Measurements from ENCODE around the gene SCGB1C1.
A peak's percentile ranks its signal among the peaks of the same experiment; 100 is the strongest.

Gene SCGB1C1

DNA sequence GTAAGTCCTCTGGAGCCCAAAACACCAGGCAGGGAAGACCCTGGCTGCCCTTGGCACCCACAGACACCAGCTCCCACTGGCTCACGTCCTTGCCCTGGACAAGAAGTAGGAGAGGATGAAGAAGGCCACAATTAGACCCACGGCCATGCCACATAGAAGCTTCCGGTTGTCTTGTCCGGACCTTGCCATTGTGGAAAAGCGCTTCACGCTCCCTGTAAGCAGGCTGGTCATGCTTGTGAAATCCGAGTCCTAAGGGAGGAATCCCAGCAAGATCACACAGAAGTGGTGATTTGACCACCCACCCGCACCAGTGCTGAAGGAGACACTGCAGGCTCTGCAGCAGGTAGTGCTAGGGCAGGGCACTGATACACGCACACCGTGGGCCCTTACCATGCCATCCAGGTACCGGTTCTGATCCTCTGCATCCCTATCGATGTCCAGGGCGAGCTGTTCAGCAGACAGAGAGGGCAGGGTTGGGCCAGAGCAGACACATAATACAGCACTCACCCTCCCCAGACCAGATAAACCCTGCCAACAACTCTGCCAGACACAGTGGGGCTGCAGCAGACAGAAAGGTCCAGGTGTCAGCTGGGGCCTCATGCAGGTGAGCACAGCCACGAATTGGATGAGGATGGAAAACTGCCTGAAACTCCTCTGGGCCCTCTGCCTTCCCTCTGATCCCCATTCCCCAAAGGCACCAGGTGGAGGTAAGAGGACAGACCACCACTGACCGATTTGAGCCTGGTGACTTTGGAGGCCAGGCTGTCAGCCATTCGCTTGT lies 12.5 kb downstream of the SCGB1C1 start:
- no peak for DNase-seq

DNA sequence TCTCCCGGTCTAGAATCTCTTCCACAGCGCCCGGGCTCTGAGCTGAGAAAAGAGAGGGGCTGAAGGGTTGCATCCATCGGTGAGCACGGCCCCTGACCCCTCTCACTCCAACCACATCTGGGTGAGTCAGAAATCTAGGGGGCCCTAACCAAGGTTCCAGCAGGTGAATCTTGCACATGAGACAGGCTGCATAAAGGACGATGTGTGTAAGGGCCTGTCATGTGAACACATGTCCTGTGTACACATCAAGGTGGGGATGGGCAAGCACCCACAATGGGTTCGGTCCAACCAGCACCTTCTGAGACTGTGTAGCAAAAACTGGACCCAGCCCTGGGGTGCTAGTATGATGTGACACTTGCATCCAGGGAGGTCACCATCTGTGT lies 13.1 kb downstream of the SCGB1C1 start:
- no peak for DNase-seq

- no peak for DNase-seq
Measured at GRCh38 chr11:206526-207207, 13.8 kb downstream of the SCGB1C1 start.

- DNase-seq: peak; percentile 96
Measured at GRCh38 chr11:207208-207862, 14.5 kb downstream of the SCGB1C1 start, which contains the start of the genes BET1L and RIC8A. BET1L (minus strand) TSS chr11:207399; CDS start chr11:207321, 78 bp downstream. RIC8A (plus strand) TSS chr11:207708; CDS start chr11:208855, 1,147 bp downstream.

DNA sequence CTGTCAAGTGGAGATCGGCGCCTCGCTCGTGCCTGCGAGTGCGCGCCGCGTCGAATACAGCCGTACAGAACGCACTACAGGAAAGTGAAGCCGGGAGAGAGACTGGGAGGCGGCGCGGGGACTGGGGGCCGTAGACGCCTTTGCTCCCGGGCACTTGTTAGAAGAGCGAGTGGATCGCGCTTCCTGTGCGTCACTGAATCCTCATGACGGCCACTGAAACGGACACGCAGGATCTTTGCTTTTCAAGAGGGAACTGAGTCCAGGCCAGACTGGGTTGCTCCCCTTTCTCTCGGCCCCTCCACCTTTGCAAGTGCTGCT lies 14.9 kb downstream of the SCGB1C1 start:
- DNase-seq: peak; percentile 67

DNA sequence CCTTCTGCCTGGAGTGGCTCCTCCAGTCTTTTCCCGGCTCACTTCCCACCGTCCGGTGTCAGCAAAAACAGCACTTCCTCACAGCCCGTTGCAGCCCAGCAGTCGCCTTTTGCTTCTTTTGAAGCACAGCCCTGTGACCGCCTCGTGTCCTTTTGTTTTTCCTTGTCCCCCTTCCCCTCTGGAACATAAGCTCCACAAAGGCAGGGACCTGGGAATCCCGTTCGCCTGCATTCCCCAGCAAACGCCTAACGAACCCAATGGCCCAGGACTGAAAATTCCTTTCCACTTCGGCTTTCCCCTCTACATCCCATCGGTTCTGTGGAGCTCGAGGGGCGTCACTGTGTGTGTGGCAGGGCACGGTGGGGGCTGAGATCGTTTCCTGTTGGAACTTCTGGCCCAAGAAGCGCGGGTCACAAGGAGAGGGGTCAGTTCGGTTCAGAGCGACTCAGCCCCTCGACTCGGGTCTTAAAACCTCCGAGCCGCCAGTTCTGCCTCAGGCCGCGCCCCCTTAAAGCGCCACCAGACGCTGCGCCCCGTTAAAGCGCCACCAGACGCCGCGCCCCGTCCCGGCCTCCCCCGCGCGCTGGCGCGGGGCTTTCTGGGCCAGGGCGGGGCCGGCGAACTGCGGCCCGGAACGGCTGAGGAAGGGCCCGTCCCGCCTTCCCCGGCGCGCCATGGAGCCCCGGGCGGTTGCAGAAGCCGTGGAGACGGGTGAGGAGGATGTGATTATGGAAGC lies 15.5 kb downstream of the SCGB1C1 start:
- DNase-seq: peak; percentile 63

DNA sequence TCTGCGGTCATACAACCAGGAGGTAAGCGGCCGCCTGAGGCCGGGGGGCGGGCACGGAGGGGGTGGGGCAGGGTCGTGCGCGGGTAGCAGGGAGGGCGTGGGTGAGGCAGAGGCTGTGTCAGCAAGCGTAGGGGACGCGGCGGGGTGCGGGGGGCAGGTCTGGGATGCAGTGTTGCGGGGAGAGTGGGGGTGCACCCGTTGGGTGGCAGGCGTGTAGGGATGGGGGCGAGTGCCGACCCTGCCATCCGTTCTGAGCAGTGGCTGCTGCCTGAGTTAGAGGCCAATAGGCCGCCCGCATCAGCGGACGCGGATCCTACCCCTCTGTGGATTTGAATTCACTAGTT lies 16.0 kb downstream of the SCGB1C1 start:
- no peak for DNase-seq

DNA sequence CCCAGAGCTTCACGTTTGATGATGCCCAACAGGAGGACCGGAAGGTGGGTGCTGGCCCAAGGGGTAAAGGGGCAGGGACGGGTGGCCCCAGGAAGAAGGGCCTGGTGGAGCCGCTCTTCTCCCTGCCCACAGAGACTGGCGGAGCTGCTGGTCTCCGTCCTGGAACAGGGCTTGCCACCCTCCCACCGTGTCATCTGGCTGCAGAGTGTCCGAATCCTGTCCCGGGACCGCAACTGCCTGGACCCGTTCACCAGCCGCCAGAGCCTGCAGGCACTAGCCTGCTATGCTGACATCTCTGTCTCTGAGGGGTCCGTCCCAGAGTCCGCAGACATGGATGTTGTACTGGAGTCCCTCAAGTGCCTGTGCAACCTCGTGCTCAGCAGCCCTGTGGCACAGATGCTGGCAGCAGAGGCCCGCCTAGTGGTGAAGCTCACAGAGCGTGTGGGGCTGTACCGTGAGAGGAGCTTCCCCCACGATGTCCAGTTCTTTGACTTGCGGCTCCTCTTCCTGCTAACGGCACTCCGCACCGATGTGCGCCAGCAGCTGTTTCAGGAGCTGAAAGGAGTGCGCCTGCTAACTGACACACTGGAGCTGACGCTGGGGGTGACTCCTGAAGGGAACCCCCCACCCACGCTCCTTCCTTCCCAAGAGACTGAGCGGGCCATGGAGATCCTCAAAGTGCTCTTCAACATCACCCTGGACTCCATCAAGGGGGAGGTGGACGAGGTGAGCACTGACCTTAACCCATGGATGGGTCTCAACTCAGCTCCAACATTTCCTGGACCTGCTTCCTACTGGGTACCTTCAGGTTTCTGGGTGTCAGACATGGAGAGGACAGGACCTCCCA lies 16.6 kb downstream of the SCGB1C1 start:
- DNase-seq: no peak

DNA sequence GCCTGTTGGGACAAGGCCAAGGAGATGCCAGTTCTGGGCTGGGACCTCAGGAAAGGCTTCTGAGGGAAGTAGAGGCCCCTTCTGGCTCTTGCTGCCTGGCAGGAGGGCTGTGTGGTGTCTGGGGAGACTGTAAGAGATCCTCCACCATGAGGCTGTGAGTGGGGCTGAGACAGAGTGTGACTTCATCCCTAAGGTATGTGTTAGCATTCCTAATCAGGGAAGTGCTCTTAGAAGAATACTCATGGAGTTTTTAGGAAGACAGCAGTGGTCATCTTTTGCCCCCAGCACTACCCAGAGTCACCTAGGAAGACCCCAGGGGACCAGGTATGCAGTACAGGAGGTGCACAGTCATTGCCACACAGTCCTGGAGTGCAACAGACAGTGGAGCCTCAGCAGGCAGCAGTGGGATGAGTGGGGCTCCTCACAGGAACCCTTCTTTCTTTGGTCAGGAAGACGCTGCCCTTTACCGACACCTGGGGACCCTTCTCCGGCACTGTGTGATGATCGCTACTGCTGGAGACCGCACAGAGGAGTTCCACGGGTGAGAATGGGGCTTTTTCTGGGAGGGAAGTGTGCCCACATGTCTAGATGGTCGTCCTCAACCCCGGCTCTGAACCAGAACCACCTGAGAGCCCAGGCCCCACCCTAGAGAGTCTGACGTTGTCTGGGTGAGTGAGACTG lies 17.4 kb downstream of the SCGB1C1 start:
- DNase-seq: no peak

- DNase-seq: no peak
Measured at GRCh38 chr11:210803-211180, 17.9 kb downstream of the SCGB1C1 start.

- DNase-seq: no peak
Measured at GRCh38 chr11:211295-211694, 18.4 kb downstream of the SCGB1C1 start.

DNA sequence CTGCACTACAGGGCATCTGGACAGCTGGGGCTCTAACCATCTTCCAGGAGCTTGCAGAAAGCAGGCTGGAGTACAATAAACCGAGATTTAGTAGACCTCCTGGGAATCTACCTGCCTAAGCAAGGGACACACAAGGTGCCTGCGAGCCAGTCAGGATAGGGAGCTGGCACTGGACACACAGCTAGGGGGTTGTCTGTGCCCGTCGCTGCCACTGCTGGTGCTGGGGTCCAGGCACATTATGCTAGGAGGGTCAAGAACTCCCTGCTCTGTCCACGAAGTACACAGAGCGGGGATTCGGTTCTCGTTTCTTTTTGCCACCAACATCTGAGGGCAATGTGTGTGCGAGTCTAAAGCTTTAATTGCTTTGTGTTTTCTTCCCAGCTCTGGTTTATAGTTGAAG lies 18.9 kb downstream of the SCGB1C1 start:
- DNase-seq: no peak

DNA sequence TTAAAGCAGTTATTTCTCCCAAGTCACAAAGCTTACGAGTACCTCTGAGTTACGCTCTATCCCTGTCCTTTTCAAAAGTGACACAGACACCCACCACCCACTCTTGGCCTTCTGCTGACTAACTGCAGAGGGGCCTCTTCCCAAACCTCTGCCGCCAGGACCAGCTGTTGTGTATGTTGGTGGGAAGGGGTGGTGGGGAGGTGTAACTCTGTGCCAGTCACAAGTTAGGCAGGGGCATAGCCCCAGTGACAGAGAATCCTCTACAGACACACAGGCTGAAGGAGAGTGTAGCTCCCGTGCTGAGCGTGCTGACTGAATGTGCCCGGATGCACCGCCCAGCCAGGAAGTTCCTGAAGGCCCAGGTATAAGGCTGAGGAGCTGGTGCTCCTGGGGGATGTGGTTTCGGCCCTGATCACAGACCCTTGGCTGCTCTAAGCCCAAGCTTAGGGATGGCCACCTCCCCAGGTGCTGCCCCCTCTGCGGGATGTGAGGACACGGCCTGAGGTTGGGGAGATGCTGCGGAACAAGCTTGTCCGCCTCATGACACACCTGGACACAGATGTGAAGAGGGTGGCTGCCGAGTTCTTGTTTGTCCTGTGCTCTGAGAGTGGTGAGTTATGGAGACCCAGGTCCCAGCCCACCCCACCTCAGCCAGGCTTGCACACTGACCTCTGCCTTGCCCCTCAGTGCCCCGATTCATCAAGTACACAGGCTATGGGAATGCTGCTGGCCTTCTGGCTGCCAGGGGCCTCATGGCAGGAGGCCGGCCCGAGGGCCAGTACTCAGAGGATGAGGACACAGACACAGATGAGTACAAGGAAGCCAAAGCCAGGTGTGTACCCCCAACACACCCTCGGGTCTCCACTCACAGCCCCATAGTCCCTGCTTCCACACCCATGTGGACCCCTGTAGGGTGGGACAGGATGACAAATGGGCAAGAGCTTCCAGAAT lies 19.5 kb downstream of the SCGB1C1 start:
- no peak for DNase-seq

- no peak for DNase-seq
Measured at GRCh38 chr11:213111-213510, 20.2 kb downstream of the SCGB1C1 start.

GRCh38 chr11:214083-214482 lies 21.2 kb downstream of the SCGB1C1 start:
- DNase-seq: no peak

DNA sequence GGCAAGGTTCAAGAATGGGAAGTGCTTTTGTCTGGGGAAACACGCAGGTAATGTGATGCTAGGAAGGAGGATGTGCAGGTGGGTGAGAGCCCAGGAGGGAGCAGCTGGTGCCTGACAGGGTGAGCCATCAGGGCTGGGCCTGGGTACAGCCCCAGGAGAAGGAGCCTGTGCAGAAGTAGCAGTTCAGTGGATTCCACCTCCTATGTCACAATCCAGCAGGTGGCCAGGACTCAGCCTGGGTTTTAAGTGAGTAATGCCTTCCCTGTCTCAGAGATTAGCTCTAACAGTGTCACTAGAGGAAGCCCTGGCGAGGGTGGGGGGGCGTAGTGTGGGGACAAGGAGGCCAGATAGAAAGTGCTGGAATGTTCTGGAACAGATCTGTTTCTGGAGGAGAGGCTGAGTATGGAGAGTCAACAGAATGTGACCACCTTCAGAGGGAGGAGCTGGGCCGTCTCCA lies 22.7 kb downstream of the SCGB1C1 start:
- no peak for DNase-seq

DNA sequence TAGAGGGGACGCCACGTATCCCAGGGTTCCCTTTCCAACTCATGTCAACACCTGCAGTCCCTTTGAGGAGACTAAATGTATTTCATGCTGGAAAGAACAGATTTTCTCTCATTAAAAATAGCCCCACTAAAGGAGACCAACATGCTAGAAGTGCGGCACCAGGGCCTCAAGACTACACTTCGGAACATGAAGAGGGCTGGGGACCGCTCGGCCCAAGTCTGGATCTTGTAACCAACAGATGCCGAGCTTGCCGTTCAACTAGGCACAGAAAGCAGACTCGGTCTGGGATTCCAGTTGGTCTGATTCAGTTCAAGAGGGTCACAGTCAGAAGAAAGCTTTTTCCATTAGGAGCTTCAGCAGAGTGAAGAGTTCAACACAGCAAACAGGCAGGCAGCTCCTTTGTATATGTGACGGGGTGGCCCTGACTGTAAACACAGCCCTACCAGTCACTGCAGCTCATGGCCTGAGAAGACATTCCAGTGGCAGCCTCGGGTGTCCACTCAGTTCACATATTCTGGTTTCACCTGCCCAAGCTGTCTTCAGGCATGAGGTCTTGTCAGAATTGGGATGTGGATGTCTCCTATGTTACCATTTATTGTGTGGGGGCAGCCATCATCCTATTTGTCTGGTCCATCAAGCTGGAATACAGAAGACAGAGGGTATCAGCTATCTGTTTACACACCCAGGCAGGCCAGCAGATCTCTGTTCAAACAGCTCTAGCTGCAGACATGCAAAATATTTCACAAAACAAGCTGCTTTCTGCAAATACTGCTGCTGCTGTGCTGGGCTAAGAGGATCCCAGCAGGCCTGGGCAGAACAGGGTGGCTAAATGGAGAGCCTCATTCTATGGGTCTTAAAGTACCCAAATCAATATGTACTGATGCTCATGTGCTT lies 23.4 kb downstream of the SCGB1C1 start:
- no peak for DNase-seq

GRCh38 chr11:217704-218103 lies 24.8 kb downstream of the SCGB1C1 start:
- DNase-seq: no peak

DNA sequence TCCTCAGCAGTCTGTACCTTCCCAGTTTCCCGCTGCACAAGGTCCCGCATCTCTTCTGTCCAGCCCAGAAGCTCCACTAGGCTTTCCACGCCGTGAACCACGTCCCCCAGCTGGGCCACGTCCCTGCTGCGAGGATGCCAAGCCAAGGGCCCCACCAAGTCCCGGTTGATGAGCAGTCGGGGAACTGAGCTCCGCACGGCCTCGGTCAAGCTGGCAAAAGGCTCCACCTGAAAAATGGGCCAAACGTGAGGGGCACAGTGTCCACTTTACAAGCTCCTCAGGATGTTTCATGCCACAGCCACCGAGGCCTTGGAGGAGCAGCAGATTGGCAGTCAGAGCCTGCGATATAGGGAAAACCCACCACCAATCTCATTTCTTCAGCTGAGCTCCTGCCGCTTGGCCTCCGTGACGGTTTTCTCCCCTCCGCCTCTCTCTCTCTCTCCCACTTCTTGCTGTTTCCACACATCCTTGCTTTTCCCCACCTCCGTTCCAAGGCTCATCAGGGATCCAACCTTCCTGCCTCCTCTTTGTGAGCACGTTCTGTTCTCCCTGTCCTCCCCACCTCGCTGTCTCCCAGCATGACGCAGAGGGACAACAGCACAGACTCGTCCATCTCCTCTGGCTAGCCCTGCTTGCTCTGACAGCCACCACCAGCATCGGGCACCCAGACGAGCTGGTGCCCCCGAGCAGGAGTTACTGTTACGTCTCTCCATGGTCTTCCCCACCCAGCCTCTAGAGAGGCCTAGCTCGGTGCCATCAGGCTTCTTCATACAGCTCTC lies 26.1 kb downstream of the SCGB1C1 start:
- DNase-seq: no peak
